Brain microvascular endothelial cell (primary cell): Measurements from ENCODE around the gene ZNF300.

Experiments
- DNase-seq: peaks from one replicate; pipeline ENCODE4 v3.0.0-alpha.2; 2020
- H3K27ac ChIP-seq: fragments of 250-450 bp; sonication (Bioruptor Pico); 2 replicates; pipeline ENCODE4 v1.5.1; 2020; ENCODE audit warnings: mild to moderate bottlenecking, moderate library complexity
- H3K27me3 ChIP-seq: fragments of 250-450 bp; sonication (Bioruptor Pico); replicated peaks from 2 replicates; pipeline ENCODE4 v1.5.1; 2020; ENCODE audit warnings: mild to moderate bottlenecking
- H3K36me3 ChIP-seq: fragments of 250-450 bp; sonication (Bioruptor Pico); replicated peaks from 2 replicates; pipeline ENCODE4 v1.5.1; 2020; ENCODE audit warnings: mild to moderate bottlenecking
- H3K4me3 ChIP-seq: 2 replicates; pipeline ENCODE4 v1.5.1; 2011; ENCODE audit warnings: low read depth, mild to moderate bottlenecking, control low read depth, low read length, moderate library complexity
- in situ Hi-C: cut with HindIII; loops from 2 replicates; pipeline ENCODE4 v1.10.0; 2017; ENCODE audit warnings: low sequenced_read_pairs, low pct_ligation_motif_present
- TF ChIP-seq, protein P1 (sequence below): IDR thresholded peaks from 2 replicates; pipeline ENCODE4 v1.5.1; 2011; ENCODE audit warnings: low read depth, mild to moderate bottlenecking, moderate library complexity, low read length, control low read depth, inconsistent platforms; ENCODE audit errors: missing control alignments

The ZNF300 gene

GRCh38 chr5:150904479-150905311 is at the start of gene ZNF300:
Gene ZNF300 (minus strand): TSS chr5:150904980. CDS start chr5:150903155, 1,825 bp downstream.
- in situ Hi-C loops: no loop called here
- peak within 1 kb of the TSS; percentile 99 for H3K27ac ChIP-seq

DNA sequence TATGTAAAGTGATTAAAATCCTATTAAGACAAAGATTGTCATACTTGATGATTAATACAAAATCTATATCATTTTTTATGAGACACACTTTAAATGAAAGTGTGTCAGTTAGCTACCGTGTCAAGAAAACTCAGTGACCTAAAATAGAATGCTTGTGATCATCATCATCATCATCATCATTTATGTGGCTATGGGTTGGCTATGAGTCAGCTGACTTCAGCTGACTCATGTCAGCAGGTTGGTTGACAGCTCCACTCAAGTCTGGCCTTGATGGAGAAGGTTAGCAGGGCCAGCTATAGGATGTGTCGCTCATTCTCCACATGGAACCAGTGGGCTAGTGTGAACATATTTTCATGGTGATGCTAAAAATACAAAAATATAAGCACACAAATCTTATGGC is 43.8 kb upstream of the ZNF300 start:
- DNase-seq: no peak
- Histone ChIP-seq H3K36me3 (no peaks in the 10 kb centered on the region), H3K4me3 (no peak overlapping the region), H3K27me3 (no peaks in the 10 kb centered on the region), H3K27ac (no peak overlapping the region)
- TF ChIP-seq, protein P1, sequence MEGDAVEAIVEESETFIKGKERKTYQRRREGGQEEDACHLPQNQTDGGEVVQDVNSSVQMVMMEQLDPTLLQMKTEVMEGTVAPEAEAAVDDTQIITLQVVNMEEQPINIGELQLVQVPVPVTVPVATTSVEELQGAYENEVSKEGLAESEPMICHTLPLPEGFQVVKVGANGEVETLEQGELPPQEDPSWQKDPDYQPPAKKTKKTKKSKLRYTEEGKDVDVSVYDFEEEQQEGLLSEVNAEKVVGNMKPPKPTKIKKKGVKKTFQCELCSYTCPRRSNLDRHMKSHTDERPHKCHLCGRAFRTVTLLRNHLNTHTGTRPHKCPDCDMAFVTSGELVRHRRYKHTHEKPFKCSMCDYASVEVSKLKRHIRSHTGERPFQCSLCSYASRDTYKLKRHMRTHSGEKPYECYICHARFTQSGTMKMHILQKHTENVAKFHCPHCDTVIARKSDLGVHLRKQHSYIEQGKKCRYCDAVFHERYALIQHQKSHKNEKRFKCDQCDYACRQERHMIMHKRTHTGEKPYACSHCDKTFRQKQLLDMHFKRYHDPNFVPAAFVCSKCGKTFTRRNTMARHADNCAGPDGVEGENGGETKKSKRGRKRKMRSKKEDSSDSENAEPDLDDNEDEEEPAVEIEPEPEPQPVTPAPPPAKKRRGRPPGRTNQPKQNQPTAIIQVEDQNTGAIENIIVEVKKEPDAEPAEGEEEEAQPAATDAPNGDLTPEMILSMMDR: no peak
- in situ Hi-C loops: no loop called here

More at GRCh38 chr5:150904479-150905311, at the start of gene ZNF300:
- peaks cover 16% of the 10 kb centered on the region for H3K36me3 ChIP-seq
- peak; percentile 94 for DNase-seq
- TF ChIP-seq, protein P1: no peak
- peak within 1 kb of the TSS; percentile 77 for H3K4me3 ChIP-seq
- no peaks in the 10 kb centered on the region for H3K27me3 ChIP-seq

DNA sequence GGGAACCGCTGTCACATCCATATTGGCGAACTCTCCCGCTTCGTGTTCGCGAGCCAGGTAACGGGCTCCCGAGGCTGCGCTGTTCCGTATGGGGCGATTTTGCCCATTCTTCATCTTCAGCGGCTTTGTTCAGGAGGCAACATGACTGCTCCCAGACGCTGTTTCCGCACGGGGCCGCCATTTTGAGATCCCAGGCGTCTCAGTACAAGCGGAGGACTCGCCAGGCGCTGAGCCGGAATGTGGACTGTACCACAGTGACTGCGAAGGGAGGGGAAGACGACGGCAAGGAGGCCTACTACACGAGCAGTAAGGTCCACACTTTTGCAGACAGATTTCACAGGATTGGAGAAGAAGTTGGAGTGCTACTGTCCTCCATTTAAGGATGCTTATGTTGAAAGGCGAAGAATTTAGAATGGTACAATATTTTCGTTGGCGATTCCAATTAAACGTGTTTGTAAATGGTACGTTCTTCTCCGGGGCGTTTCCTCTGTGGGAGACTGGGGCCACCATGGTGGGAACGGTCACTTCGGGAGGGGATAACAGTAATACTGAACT is 41.6 kb upstream of the ZNF300 start:
- Histone ChIP-seq H3K36me3 (peaks cover under 1% of the 10 kb centered on the region), H3K4me3 (peak overlapping the region; percentile 70), H3K27me3 (no peaks in the 10 kb centered on the region), H3K27ac (peak overlapping the region; percentile 95)
- TF ChIP-seq, protein P1: no peak
- in situ Hi-C loops: no loop called here
- peak; percentile 78 for DNase-seq

- Histone ChIP-seq H3K27me3 (no peaks in the 10 kb centered on the region), H3K36me3 (peaks cover 4% of the 10 kb centered on the region), H3K4me3 (peak overlapping the region; percentile 70), H3K27ac (peak overlapping the region; percentile 95)
- in situ Hi-C loops: no loop called here
- TF ChIP-seq, protein P1: no peak
- no peak for DNase-seq
Observed at GRCh38 chr5:150945947-150946346, 41.2 kb upstream of the ZNF300 start.

- Histone ChIP-seq H3K36me3 (peaks cover 4% of the 10 kb centered on the region), H3K4me3 (peak overlapping the region; percentile 70), H3K27ac (no peak overlapping the region), H3K27me3 (no peaks in the 10 kb centered on the region)
- TF ChIP-seq, protein P1: no peak
- in situ Hi-C loops: no loop called here
- DNase-seq: no peak
Observed at GRCh38 chr5:150945486-150945885, 40.7 kb upstream of the ZNF300 start.
